Midbrain (tissue), 1 donor: ENCODE measurements around the gene ASPM.
"Not testable (repeated sequence)": the region's sequence is repeated elsewhere in the genome, so short reads cannot be mapped to it uniquely, and the experiment has no call there.

Experiments
- DNase-seq: peaks from one replicate; lab custom pipeline; 2025; lab: John Stamatoyannopoulos, UW

Gene ASPM

DNA sequence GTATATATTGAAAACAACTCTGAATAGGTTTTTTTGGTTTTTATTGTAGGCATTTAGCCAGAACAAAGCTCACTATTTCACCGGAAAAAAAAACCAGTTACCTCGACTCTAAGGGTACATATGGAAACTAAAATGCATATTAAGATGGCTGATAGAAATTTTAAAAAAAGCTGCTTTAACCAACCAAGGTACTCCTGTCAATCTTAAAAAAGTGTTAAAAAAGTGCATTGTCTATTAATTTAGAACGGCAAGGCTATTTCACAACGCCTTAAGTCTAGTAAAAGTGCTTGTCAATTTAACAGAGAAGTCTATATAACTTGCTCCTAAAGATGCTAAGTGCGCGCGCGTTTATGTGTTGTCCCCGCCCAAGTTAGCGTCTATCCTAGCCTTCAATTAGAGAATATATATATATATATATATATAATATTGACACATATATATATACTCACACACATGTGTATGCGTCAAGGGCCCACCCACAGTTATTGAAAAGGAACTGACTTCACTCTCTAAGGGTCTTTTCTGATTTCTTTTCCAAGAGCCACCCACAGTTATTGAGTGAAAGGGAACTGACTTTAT, 934 bp downstream of the ASPM start:
- no peak for DNase-seq

DNA sequence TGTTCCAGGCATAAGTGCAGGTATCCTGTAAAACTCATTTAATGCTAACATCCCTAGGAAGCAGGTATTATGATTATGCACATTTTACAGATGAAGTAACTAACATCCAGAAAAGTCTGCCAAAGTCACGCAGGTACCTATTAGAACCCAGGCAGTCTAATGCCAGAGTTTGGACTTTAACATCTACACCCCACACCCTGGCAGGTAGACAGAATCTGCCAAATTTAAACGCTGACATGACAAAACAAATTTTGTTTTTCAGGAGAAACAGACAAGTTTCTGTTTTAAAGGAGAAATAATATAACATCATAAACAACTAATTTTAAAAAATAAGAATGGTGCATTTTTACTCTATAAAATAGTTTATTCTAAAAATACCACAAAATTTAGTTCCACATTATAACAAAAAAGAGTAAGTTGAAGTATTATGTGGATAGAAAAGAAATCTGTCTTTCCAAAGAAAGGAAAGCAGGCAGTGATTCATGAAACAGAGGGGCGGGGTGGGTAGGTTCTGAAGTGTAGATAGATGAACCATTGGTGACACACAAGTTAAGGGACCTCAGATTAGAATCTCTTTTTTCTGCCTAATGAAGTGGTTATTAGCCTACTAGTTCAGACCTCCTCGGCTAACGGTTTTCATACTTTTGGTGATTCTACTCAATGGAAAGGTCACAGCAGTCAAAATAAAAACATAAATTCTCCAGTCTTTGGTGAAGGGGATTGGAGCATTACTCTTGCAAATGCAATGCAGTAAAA, 1.7 kb downstream of the ASPM start:
- DNase-seq, result no peak

DNA sequence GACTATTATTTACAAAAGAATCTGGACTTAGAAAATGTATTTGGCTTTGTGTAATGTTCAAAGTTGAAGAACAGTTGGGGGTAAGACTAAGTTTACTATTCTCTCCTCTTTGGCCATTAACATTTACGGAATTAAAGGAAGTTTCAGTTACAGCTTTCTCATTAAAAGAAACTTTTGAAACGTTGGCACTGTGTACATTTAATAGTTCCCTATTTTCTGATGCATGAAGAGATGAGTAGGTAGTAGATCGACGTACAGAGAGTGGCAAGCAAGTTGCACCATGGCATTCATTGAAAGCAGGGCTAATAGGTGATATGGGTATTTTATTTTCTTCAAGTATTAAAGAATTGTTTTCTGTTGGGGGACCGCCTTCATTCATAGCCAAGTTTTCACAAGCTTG, 3.2 kb downstream of the ASPM start:
- no peak for DNase-seq

DNA sequence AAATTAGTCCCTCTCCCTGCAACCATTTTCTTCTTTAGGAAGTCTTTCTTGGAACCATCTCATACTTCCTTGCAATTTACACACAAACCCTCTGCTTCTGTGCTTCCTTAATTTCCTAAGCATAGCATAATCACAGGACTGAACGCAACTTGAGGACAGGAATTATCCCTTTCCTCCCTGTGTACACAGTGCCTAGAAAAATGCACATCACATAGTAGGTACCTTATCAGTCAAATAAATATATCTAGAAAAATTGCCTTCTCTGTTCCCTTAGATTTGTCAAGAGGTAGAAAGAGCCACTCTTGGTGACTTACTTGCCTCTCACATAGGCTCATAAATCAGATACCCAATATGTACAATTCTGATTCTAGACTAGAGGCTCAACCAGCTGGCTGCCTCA, 4.9 kb downstream of the ASPM start:
- no peak for DNase-seq

DNA sequence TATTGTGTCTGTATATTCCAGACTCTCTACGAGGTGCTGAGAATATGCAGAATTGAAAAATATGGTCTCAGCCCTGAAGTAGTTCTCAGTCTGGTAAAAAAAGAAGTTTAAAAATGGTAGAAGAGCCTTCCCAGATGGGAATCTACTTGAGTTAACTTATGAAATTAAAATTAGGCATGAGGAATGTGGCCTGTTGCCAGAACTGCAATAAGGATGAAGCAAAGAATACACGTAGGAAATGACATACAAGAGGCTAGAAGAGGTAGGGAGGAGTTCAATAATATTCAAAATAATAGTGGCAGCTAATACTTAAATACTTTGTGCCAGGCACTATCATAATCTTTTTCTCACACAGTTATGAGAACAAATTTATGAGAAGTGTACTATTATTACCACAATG, 6.3 kb downstream of the ASPM start:
- DNase-seq, result no peak

GRCh38 chr1:197139169-197139568, 7.3 kb downstream of the ASPM start:
- no peak for DNase-seq

DNA sequence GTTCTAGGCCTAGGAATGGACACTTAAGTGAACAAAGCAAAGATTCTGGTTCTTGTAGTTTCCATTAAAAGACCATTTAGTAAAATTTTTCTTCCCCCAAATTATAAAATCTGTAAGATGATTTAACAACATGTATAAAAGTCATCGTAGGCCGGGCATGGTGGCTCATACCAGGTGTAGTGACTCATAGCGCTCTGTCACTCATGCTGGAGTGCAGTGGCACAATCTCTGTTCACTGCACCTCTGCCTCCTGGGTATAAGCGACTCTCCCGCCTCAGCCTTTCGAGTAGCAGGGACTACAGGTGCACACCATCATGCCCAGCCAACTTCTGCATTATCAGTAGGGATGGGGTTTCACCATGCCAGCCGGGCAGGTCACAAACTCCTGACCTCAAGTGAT, 9.1 kb downstream of the ASPM start:
- no peak for DNase-seq

- DNase-seq, result no peak
Measured at GRCh38 chr1:197130677-197131304, 15.7 kb downstream of the ASPM start.

DNA sequence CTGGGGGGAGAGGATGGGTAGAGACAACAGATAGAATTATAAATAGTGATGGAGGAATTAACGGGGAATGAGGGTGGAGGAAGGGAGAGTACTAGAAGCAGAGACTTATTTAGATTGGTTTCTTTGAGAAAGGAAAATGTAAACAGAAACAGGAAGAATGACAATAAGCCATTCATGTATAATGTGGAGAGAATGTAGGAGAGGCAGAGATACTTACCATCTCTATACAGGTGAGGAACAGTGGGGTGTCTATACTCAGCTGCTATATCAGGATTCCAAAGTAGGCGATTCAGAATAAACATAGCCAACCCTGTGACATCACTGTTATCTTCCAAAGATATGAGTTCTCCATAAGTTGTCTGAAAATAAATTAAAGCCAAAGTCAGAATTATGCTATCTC, 16.8 kb downstream of the ASPM start:
- no peak for DNase-seq

DNA sequence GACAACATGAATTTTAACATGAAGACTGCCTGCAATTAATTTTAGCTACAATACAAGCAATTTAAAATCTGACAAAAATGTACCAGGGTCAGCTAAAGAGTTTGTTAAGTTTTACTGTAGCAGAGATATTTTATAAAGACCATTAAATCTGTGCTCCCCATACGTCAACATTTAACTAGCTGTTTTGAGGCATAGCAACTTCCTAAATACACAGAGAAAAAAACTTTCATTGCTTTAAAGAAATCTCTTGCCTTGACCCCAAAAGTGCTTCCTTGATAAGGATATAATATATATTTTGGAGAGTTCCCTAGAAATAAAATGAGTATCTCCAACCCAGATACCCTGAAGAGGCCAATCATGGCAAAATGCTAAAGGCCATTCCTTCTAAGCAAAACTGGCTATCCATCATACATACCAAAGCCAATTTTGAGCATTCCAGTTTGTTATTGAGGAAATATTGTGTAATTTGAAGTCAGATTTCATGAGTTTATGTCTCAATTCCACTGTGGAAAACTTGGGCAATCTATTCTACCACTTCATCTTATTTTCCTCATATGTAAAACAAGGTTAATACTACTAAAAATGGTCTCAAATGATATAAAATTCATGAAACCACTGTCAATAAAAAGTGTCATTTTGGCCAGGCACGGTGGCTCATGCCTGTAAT, 19.1 kb downstream of the ASPM start:
- DNase-seq, result no peak

GRCh38 chr1:197126691-197127090, 19.8 kb downstream of the ASPM start:
- DNase-seq, result no peak

DNA sequence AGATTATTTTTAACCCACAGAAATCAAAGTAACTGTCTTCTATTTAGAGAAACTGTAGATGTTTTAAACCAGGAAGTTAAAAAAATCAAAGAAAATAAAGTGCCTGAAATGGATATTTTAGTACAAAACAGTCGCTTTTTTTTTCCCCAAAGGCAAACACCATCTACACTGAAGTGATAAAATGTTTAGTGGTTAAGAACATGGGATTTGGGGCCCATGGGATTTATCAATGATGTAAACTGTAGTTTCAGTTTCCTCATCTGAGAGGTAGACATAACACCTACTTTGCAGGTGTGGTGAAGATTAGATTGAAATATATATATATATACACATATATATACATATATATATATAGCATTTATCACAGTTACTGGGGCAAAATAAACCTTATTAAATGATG, 22.1 kb downstream of the ASPM start:
- no peak for DNase-seq

DNA sequence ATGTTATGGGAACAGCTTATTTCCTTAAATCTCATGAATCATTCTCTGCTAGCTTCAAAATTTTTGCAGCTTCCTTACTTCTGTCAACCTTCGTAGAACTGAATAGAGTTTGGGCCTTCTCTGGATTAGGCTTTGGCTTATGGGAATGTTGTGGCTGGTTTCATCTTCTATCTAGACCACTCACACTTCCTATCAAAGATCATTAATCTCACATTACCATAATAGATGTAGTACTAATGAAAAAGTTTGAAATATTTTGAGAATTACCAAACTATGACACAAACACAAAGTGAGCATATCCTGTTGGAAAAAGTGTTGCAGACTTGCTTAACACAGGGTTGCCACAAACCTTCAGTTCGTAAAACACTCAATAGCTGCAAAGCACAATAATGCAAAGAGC, 30.3 kb downstream of the ASPM start:
- no peak for DNase-seq

GRCh38 chr1:197106869-197107268, 39.6 kb downstream of the ASPM start:
- DNase-seq, result no peak

- DNase-seq, result no peak
Measured at GRCh38 chr1:197103300-197103699, 43.2 kb downstream of the ASPM start.

DNA sequence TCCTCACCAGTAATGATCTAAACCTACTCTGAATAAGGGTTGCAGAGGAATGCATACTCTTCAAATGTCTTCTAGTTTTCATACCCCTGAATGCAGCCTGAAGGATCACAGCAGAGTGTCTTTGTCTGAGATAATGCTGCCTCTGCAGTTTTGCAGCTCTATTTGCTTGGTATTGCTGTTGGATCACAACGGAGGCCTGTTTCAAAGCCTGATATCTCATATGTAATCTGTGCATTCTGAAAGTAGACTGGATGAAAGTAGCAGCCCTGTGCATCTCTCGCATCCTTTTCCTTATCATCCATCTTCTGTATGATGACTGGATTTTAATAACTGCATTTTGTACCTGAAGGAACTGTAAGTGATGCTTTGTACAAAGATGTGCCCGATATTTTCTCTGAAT, 44.5 kb downstream of the ASPM start:
- DNase-seq, result no peak

DNA sequence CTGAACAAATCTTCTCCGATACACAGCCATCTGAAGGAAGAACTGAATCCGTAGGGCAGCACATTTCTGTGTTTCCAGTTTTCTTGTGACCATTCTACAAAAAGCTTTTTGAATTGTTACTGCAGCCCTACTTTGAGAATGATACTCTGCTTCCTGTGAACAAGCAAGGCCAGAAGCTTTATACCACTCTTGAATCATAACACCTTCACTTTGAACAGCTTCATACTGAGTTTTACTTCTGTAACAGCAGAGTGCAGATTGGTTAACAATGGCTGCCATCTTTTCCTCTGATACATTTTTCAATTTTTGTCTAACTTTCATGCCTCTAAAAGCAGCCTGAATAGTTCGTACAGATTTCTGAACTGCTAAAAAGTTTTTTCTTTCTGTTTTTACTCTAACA, 45.8 kb downstream of the ASPM start:
- no peak for DNase-seq

DNA sequence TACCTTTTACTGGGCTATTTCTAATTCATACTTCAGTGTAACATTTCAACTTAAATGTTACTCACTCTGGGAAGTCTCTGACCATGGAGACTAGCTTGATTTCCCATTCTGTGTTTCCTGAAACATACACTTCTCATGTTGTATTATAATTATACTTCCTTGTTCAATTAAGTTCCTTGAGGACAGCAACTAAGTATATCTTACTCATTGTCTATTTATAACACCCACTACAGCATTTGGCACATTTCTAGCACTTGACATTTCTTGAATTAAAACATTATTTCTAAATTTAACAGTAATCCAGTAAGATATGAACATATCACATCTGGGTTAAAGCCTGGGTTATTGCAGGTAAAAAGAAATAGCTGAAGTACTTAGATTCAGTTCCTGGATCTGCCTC, 47.0 kb downstream of the ASPM start:
- no peak for DNase-seq

GRCh38 chr1:197096971-197097370, 49.5 kb downstream of the ASPM start:
- not testable (repeated sequence) for DNase-seq

DNA sequence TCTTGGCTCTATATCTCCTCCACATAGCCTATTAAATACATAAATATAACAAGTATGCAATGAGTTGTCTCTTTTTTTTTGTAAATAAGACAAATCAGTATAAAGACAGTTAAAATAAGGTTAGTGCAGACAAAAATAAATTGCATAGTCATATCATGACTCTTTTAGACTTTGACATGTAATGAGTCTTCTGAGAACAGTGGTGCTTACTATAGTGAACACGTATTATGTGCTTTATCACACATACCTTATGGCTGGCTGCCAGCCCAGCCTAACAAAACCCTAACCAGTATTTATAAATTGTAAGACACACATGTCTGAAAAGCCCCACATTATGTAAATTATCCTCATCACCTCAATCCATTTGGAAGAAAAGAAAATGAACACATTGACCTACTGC, 50.3 kb downstream of the ASPM start:
- no peak for DNase-seq

DNA sequence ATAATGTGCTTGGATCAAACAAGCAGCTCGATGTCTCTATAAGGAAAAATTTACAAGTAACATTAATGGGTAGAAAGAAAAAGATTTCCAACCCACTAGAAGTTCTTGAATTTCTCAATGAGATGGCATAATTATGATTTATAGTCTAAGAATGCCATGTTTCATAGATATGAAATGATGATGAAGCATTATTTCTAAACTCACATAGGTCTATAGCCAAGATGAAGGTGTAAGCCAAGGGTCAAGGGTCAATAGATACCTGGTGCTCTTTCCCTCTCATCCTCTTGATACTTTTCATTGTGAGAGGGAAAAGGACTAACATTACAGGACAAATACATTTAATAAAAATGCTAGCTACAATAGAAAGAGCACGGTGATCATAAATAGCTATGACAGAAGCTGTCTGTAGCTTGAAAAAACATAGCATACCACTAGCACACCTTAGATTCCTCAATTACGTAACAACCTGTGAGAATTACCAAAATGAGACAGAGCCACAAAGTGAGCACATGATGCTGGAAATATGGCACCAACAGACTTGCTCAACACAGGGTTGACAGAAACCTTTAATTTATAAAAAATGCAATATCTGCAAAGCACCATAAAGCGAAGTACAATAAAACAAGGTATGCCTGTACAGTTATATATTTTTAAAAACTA, 53.1 kb downstream of the ASPM start:
- DNase-seq, result no peak

- DNase-seq, result no peak
Measured at GRCh38 chr1:197092491-197093023, 53.9 kb downstream of the ASPM start.
